Activated T-helper 9 cell treated with anti-CD3 and anti-CD28 coated beads, Interleukin-2, amount 50 U/mL, for 16 hours (primary cell): ENCODE measurements around the gene IARS2.
"Not testable (repeated sequence)": the region's sequence is repeated elsewhere in the genome, so short reads cannot be mapped to it uniquely, and the experiment has no call there.

ENCODE experiments used
- DNase-seq: peaks from one replicate; pipeline ENCODE4 v3.0.0-alpha.2; 2020; ENCODE audit warnings: low read depth

The IARS2 gene

GRCh38 chr1:220113136-220113695, 19.3 kb downstream of the IARS2 start:
- no peak for DNase-seq

- no peak for DNase-seq
These were observed 25.1 kb downstream of the IARS2 start for GRCh38 chr1:220119043-220119512.

GRCh38 chr1:220121791-220122530, 28.0 kb downstream of the IARS2 start:
- DNase-seq = no peak

GRCh38 chr1:220123066-220123465, 29.1 kb downstream of the IARS2 start:
- no peak for DNase-seq

- no peak for DNase-seq
These were observed 30.0 kb downstream of the IARS2 start for GRCh38 chr1:220123889-220124288.

- DNase-seq = no peak
These were observed 30.6 kb downstream of the IARS2 start for GRCh38 chr1:220124542-220124941.

- no peak for DNase-seq
These were observed 33.1 kb downstream of the IARS2 start for GRCh38 chr1:220127076-220127475.

GRCh38 chr1:220129479-220130210, 35.7 kb downstream of the IARS2 start:
- no peak for DNase-seq

- no peak for DNase-seq
These were observed 41.8 kb downstream of the IARS2 start for GRCh38 chr1:220135755-220136154.

GRCh38 chr1:220137019-220137786, 43.3 kb downstream of the IARS2 start:
- DNase-seq = no peak

- DNase-seq = no peak
These were observed 46.0 kb downstream of the IARS2 start for GRCh38 chr1:220139966-220140365.

GRCh38 chr1:220144051-220144450, 50.1 kb downstream of the IARS2 start:
- DNase-seq = no peak

GRCh38 chr1:220149742-220150141, 55.8 kb downstream of the IARS2 start:
- no peak for DNase-seq

GRCh38 chr1:220151454-220151853, 57.5 kb downstream of the IARS2 start:
- DNase-seq = no peak

- no peak for DNase-seq
These were observed 59.2 kb downstream of the IARS2 start for GRCh38 chr1:220153147-220153546.

GRCh38 chr1:220156620-220157146, 62.8 kb downstream of the IARS2 start:
- DNase-seq = no peak

GRCh38 chr1:220157738-220158137, 63.8 kb downstream of the IARS2 start:
- no peak for DNase-seq

GRCh38 chr1:220158530-220158929, 64.6 kb downstream of the IARS2 start:
- not testable (repeated sequence) for DNase-seq

GRCh38 chr1:220159041-220159440, 65.1 kb downstream of the IARS2 start:
- DNase-seq = no peak

GRCh38 chr1:220160027-220160426, 66.1 kb downstream of the IARS2 start:
- DNase-seq = no peak

GRCh38 chr1:220164116-220164515, 70.2 kb downstream of the IARS2 start:
- DNase-seq = no peak

- no peak for DNase-seq
These were observed 70.6 kb downstream of the IARS2 start for GRCh38 chr1:220164517-220164916.
